DMS114 treated with DMSO at 0.1 percent for 48 hours (cell line): ENCODE results near the gene RNASE8.

Experiments
- DNase-seq: peaks from one replicate; lab custom pipeline; 2025; ENCODE audit not compliant: unreplicated experiment; lab: John Stamatoyannopoulos, UW

RNASE8 gene

GRCh38 chr14:21103411-21103709 is 45.7 kb downstream of the RNASE8 start:
- DNase-seq: no peak

GRCh38 chr14:21103710-21104447 is 46.3 kb downstream of the RNASE8 start:
- DNase-seq: peak; percentile 91

- DNase-seq: peak; percentile 56
These were observed 46.9 kb downstream of the RNASE8 start for GRCh38 chr14:21104448-21105060.

GRCh38 chr14:21105095-21105494 is 47.5 kb downstream of the RNASE8 start:
- no peak for DNase-seq

- DNase-seq: no peak
These were observed 48.5 kb downstream of the RNASE8 start for GRCh38 chr14:21106176-21106497.

- peak; percentile 63 for DNase-seq
These were observed 49.1 kb downstream of the RNASE8 start for GRCh38 chr14:21106498-21107282.

- no peak for DNase-seq
These were observed 49.7 kb downstream of the RNASE8 start for GRCh38 chr14:21107283-21107800.
